Measurements from ENCODE around the gene TIE1. TPM values are rescaled to one million over a fixed set of nuclear protein-coding genes. Genes with fewer than 3 reads are reported as not detected.

The TIE1 gene
- total and polyA plus RNA-seq, 2 of the 13 experiments (the other 11 are each of a cell fraction or from before 2014, with no cell fraction given) = 0.58 to 0.84 TPM

DNA sequence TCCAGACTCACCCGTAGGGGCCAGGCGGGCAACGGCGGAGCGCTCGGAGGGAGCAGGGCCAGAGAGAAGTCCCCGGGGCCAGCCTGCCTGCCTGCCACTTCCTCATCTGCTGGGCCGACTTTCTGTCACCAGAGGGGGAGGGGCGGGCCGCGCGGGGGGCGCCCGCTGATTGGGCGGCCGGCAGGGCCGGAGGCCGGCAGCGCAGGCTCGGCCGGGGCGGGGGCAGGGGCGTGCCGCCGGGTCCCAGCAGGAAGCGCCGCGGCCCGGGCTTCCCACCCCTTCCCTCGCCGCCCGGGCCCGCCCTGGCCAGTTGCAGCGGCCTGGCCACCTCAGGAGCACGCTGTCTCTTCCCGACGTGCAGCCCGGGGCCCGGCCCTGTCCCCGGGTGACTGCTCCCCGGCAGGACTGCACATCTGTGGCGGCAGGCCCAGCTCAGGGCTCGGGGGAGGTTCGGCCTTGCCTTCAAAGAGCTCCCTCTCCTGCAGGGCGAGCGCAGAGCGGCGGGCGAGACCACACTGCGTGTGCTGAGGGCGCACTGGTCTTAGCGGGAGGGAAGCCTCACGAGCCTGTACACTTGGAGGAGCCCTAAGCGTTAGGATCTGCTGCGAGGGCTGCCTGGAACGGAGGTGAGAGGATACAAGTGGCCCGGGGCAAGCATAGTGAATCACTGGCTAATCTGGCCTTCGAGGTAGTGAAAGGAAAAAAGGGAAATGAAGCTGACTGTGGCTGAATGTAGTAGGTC, 67.3 kb downstream of the TIE1 start, which contains the start of gene ELOVL1 (continued):
- TF ChIP-seq UBTF (CRISPR knock-in tag; IDR thresholded peaks at IDR 0.05) (peak; percentile 98), SP2 (CRISPR knock-in tag; IDR thresholded peaks at IDR 0.05) (no peak), YY1 (IDR thresholded peaks at IDR 0.05; ENCODE audit: insufficient read depth, insufficient replicate concordance, low read depth, low read length) (no peak), ZMAT3 (CRISPR knock-in tag; conservative IDR thresholded peaks at IDR 0.05) (peak; percentile 86), ZNF10 (CRISPR knock-in tag; IDR thresholded peaks at IDR 0.05; ENCODE audit: borderline replicate concordance, low read depth) (no peak), MBNL3 (CRISPR knock-in tag; conservative IDR thresholded peaks at IDR 0.05) (no peak), FOXP4 (CRISPR knock-in tag; IDR thresholded peaks at IDR 0.05) (peak; percentile 37), CC2D1A (CRISPR knock-in tag; IDR thresholded peaks at IDR 0.05) (no peak), ZNF274 (CRISPR knock-in tag; IDR thresholded peaks at IDR 0.05) (peak; percentile 89), ZNF614 (CRISPR knock-in tag; IDR thresholded peaks at IDR 0.05; ENCODE audit: borderline replicate concordance) (peak; percentile 80; the same call in 1 of the 2 replicates), SOX6 (IDR thresholded peaks at IDR 0.05) (no peak), SOX6 (CRISPR knock-in tag; IDR thresholded peaks at IDR 0.05) (peak; percentile 24; the same call in 1 of the 2 replicates), CCAR2 (optimal IDR thresholded peaks at IDR 0.05; ENCODE audit: low read depth, low read length) (no peak), ZNF788 (CRISPR knock-in tag; IDR thresholded peaks at IDR 0.05; ENCODE audit: borderline replicate concordance) (peak; percentile 55; the same call in 1 of the 2 replicates), KIAA2018 (CRISPR knock-in tag; IDR thresholded peaks at IDR 0.05; ENCODE audit: borderline replicate concordance) (no peak)
- TF ChIP-seq, protein P1, sequence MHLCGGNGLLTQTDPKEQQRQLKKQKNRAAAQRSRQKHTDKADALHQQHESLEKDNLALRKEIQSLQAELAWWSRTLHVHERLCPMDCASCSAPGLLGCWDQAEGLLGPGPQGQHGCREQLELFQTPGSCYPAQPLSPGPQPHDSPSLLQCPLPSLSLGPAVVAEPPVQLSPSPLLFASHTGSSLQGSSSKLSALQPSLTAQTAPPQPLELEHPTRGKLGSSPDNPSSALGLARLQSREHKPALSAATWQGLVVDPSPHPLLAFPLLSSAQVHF (CRISPR knock-in tag; IDR thresholded peaks at IDR 0.05) = peak; percentile 90

Data from HepG2 (cell line).